ENCODE data around the gene OR13J1.
"Not testable (repeated sequence)": the region's sequence is repeated elsewhere in the genome, so short reads cannot be mapped to it uniquely, and the experiment has no call there.

Gene OR13J1, protein sequence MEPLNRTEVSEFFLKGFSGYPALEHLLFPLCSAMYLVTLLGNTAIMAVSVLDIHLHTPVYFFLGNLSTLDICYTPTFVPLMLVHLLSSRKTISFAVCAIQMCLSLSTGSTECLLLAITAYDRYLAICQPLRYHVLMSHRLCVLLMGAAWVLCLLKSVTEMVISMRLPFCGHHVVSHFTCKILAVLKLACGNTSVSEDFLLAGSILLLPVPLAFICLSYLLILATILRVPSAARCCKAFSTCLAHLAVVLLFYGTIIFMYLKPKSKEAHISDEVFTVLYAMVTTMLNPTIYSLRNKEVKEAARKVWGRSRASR

DNA sequence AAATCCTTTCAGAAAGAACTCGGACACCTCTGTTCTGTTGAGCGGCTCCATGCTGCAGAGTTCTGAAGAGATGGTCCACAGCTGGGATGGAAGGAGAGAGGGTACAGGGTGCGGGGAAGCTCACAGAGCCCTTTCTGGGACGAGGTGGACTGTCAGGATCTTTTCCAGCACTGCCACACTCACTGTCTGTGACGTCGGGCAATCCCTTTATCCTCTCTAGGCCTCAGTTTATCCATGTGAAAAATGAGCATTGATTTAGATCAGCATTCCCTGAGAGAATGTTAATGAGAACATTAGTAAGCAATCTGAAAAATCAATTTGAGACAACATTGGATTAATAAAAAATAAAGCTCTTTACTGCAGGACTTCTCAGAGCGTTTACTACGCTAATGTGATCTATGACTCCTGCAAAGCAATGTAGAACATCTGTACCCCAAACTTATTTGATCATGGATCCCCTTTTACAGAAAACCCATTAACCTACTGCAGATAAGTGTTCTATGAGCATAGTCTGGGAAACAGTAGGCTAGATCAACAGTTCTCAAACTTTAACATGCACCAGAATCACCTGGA is at the start of gene OR13J1:
Gene OR13J1 (minus strand): TSS at position 51 of the 573 bp plus-strand sequence. CDS start 0 bp downstream, at position 51.
- no peak for TF ChIP-seq ZNF274 (IDR thresholded peaks at IDR 0.05; ENCODE audit: low read depth, low read length)
- no peak within 1 kb of the TSS for H3K4me3 ChIP-seq (ENCODE audit: low read length)

DNA sequence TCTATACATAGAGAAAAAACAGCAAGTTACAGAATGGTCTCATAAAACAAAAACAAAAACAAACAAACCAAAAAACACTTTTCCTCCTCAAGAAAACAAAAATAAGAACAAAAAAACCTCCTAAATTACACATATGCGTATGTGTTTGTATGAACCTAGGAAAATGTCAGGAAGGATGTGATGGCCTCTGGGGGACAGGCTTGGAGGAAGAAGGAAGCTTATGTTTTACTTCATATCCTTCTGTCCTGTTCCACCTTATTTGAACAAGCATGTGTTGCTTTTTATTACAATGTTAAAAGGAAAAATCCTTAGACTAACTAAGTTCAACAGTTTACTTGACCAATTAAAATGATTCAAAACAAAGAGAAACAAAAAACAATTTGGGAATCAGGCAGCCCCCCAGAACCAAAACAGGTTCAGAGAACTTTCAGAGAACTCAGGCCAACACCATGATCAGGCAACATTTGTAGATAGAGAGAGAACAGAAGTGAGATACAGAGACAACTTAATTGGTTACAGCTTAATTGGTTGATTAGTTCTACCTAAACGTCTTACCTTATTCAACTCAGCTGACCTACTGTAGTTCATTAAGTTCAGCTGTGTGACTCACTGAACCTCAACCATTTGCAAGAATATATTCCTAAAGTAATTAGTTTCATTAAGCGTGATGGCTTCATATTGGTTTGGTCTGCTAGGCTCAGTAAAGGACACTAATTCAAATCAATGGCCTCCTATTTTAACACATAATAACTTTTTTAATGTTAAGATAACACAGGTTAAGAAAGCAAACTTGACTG is 49.2 kb upstream of the OR13J1 start:
- TF ChIP-seq ZNF274 (IDR thresholded peaks at IDR 0.05; ENCODE audit: low read depth, low read length), result no peak
- no peak overlapping the region for H3K4me3 ChIP-seq (ENCODE audit: low read length)

- TF ChIP-seq ZNF274 (IDR thresholded peaks at IDR 0.05; ENCODE audit: low read depth, low read length), result no peak
- no peak overlapping the region for H3K4me3 ChIP-seq (ENCODE audit: low read length)
Observed at GRCh38 chr9:35918780-35919179, 48.6 kb upstream of the OR13J1 start.

GRCh38 chr9:35917261-35917660 is 47.1 kb upstream of the OR13J1 start:
- TF ChIP-seq ZNF274 (IDR thresholded peaks at IDR 0.05; ENCODE audit: low read depth, low read length), result no peak
- no peak overlapping the region for H3K4me3 ChIP-seq (ENCODE audit: low read length)

DNA sequence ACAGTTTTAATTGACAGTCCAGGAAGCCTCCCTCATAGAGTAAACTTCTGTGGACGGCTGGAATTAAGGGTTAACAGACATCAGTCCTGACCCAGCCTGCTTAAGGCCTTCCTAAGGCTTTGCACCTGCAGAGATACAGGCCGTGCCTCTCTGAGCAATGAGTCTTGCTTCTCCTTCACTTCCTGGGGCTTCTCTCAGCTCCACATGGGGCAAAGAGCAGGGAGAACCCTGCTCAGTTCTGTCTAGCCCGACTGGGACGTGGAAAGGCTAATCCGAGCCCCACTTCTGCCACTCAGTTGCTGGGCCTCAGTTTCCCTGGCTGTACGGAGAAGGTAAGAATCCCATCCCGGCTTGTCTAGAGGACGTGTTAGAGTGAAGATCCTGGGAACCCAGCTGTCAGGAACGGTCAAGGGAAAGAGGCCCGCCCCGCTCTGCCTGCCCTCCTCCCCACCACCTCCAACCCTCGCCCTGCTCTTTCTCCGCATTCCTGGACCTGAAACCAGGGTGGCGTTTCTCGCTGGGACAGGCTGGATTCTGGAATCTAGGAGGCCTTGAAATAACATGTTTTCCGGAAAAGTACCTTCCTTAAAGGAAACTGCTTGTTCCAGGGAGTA is 45.6 kb upstream of the OR13J1 start:
- TF ChIP-seq ZNF274 (IDR thresholded peaks at IDR 0.05; ENCODE audit: low read depth, low read length), result no peak
- no peak overlapping the region for H3K4me3 ChIP-seq (ENCODE audit: low read length)

DNA sequence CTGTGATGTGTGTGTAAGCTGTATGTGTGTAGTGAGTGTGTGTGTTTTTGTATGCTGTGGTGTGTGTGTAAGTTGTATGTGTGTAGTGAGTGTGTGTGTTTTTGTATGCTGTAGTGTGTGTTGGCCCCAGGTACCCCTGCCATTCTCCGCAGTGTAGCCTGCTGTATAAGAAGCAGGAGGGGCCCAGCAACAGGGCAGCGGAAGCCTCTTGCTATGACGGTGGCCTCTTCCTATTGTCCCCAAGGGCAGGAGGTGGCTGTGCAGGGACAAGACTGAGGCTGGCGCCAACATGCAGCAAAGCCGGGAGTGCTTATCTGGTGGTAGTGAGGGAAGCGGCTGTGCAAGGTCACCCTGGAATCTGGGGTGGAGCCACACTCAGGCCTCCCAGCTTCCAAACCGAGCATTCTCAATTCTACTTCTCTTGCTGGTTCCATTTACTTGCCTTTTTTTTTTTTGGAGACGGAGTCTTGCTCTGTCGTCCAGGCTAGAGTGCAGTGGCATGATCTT is 44.2 kb upstream of the OR13J1 start:
- no peak overlapping the region for H3K4me3 ChIP-seq (ENCODE audit: low read length)
- TF ChIP-seq ZNF274 (IDR thresholded peaks at IDR 0.05; ENCODE audit: low read depth, low read length), result no peak

DNA sequence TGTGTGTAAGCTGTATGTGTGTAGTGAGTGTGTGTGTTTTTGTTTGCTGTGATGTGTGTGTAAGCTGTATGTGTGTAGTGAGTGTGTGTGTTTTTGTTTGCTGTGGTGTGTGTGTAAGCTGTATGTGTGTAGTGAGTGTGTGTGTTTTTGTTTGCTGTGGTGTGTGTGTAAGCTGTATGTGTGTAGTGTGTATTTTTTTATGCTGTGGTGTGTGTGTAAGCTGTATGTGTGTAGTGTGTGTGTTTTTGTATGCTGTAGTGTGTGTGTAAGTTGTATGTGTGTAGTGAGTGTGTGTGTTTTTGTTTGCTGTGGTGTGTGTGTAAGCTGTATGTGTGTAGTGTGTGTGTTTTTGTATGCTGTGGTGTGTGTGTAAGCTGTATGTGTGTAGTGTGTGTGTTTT is 43.2 kb upstream of the OR13J1 start:
- H3K4me3 ChIP-seq (ENCODE audit: low read length), result not testable (repeated sequence)

- no peak overlapping the region for H3K4me3 ChIP-seq (ENCODE audit: low read length)
- TF ChIP-seq ZNF274 (IDR thresholded peaks at IDR 0.05; ENCODE audit: low read depth, low read length), result no peak
Observed at GRCh38 chr9:35912791-35913400, 42.7 kb upstream of the OR13J1 start.

GRCh38 chr9:35911690-35912089 is 41.5 kb upstream of the OR13J1 start:
- no peak for TF ChIP-seq ZNF274 (IDR thresholded peaks at IDR 0.05; ENCODE audit: low read depth, low read length)
- no peak overlapping the region for H3K4me3 ChIP-seq (ENCODE audit: low read length)

GRCh38 chr9:35910613-35911359 is 40.6 kb upstream of the OR13J1 start:
- H3K4me3 ChIP-seq (ENCODE audit: low read length), result no peak overlapping the region
- no peak for TF ChIP-seq ZNF274 (IDR thresholded peaks at IDR 0.05; ENCODE audit: low read depth, low read length)

DNA sequence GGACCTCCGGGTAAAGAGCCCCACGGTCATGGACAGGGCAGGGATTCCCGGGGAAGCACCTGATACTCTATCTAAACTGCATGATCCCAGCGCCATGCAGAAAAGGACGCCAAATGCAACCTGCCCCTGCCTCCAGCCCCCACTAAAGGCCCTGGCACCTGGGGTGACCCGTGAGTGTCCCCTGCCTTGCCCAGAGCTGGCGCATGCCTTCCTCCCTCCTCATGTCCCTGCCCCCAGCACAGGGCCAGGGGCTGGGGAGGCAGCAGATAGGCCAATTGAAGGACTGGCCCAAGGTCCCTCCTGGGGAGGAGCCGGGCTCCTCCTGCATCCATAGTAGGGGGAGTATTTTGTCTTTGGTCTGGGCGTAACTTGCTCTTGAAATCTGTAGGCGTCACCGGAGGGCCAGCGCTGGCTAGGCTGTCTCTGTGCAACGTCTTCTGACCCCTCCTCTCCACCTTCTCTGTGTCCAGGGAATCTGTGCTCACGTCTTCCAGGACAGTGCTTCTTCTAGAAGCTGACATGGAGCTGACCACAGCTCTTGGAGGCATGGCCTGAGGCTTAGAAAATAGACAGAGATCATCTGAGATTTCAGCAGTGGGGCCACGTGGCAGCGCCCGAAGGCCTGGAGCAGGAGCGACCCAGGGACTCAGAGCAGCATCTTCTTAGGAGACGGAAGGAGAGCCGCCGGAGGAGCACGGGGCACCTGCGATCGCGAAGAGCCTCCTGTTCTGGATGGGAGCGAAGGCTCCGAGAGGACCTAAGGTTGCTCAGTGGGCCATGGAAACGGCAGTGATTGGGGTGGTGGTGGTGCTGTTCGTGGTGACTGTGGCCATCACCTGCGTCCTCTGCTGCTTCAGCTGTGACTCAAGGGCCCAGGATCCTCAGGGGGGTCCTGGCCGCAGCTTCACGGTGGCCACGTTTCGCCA is 39.7 kb upstream of the OR13J1 start:
- no peak for TF ChIP-seq ZNF274 (IDR thresholded peaks at IDR 0.05; ENCODE audit: low read depth, low read length)
- H3K4me3 ChIP-seq (ENCODE audit: low read length), result no peak overlapping the region

DNA sequence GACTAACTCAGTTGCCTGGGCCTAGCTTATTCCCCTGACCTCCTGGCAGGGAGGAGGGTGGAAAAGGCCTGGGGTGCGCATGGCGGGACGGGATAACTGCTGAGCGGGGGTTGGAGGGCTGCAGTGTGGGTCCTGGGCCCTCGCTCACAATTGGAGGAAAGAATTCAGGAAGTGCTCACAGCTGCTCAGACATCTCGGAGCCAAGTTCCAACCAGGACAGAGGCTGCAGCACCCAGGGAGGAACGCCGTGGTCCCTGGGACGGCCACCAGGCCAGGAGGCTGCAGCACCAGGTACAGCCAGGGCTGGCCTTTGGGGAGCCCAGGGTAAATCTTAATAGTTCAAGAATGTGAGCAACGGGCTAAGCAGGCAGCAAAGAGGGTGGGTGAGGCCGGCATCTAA is 39.1 kb upstream of the OR13J1 start, which contains the start of gene SPAAR:
Gene SPAAR (plus strand): TSS at position 217 of the 400 bp plus-strand sequence. CDS start 974 bp downstream, outside the sequence.
- H3K4me3 ChIP-seq (ENCODE audit: low read length), result no peak within 1 kb of the TSS

More for the DNA sequence above, 39.1 kb upstream of the OR13J1 start, which contains the start of gene SPAAR:
- TF ChIP-seq ZNF274 (IDR thresholded peaks at IDR 0.05; ENCODE audit: low read depth, low read length), result no peak
